ENCODE measurements around the gene SORCS2.

- TF ChIP-seq CTCF (IDR thresholded peaks at IDR 0.05) (no peak), POLR2A (IDR thresholded peaks at IDR 0.05) (no peak)
Observed at GRCh38 chr4:7585768-7586167, 393.4 kb downstream of the SORCS2 start.

Measured in esophagus squamous epithelium (tissue), 4 donors.